Astrocyte (in vitro differentiated cells and primary cell): ENCODE measurements around the gene DCDC2C. TPM values are rescaled to one million over a fixed set of nuclear protein-coding genes. Genes with fewer than 3 reads are reported as not detected.

Source experiments
- DNase-seq: peaks from one replicate; pipeline ENCODE4 v3.0.0-alpha.2; 2010; ENCODE audit warnings: low read depth
- FAIRE-seq: peaks from 2 replicates; lab custom pipeline; 2011; peaks lifted over from hg19 to GRCh38; lab: Jason Lieb, UNC
- H2AFZ ChIP-seq: 2 replicates; pipeline ENCODE4 v1.6.0; 2012; ENCODE audit warnings: low read depth, low read length, inconsistent platforms
- H3K27ac ChIP-seq: 2 replicates; pipeline ENCODE4 v1.5.1; 2011; ENCODE audit warnings: low read depth, low read length, inconsistent platforms
- H3K27me3 ChIP-seq: 2 replicates; pipeline ENCODE4 v1.6.0; 2011; ENCODE audit warnings: low read length, inconsistent platforms; ENCODE audit not compliant: insufficient read depth
- H3K36me3 ChIP-seq: 2 replicates; pipeline ENCODE4 v1.5.1; 2011; ENCODE audit warnings: low read length, inconsistent platforms; ENCODE audit not compliant: insufficient read depth
- H3K4me1 ChIP-seq: 2 replicates; pipeline ENCODE4 v1.5.1; 2011; ENCODE audit warnings: low read length, inconsistent platforms; ENCODE audit not compliant: insufficient read depth
- H3K4me2 ChIP-seq: 2 replicates; pipeline ENCODE4 v1.6.0; 2012; ENCODE audit warnings: low read length, inconsistent platforms
- H3K4me3 ChIP-seq: 2 replicates; pipeline ENCODE4 v1.5.1; 2011; ENCODE audit warnings: low read depth, mild to moderate bottlenecking, low read length, inconsistent platforms; ENCODE audit not compliant: insufficient read depth
- H3K79me2 ChIP-seq: 2 replicates; pipeline ENCODE4 v1.6.0; 2012; ENCODE audit warnings: mild to moderate bottlenecking, low read length, inconsistent platforms; ENCODE audit not compliant: insufficient read depth
- H3K9ac ChIP-seq: 2 replicates; pipeline ENCODE4 v1.6.0; 2012; ENCODE audit warnings: mild to moderate bottlenecking, low read length, inconsistent platforms
- H3K9me3 ChIP-seq: 2 replicates; pipeline ENCODE4 v1.5.1; 2012; ENCODE audit warnings: low read depth, mild to moderate bottlenecking, low read length, inconsistent platforms; ENCODE audit not compliant: insufficient read depth
- H4K20me1 ChIP-seq: 2 replicates; pipeline ENCODE4 v1.6.0; 2012; ENCODE audit warnings: low read length, inconsistent platforms; ENCODE audit not compliant: insufficient read depth
- H3K27ac Mint-ChIP-seq: one replicate; pipeline ENCODE4 v1.8.0; 2021; ENCODE audit warnings: mild to moderate bottlenecking, mixed read lengths; ENCODE audit not compliant: unreplicated experiment
- H3K27me3 Mint-ChIP-seq: one replicate; pipeline ENCODE4 v1.8.0; 2021; ENCODE audit warnings: low read depth, mixed read lengths; ENCODE audit not compliant: unreplicated experiment
- H3K36me3 Mint-ChIP-seq: one replicate; pipeline ENCODE4 v1.8.0; 2021; ENCODE audit warnings: low read depth, mixed read lengths; ENCODE audit not compliant: unreplicated experiment
- H3K4me1 Mint-ChIP-seq: one replicate; pipeline ENCODE4 v1.8.0; 2021; ENCODE audit warnings: low read depth, mixed read lengths; ENCODE audit not compliant: unreplicated experiment
- H3K4me3 Mint-ChIP-seq: one replicate; pipeline ENCODE4 v1.8.0; 2021; ENCODE audit warnings: mild to moderate bottlenecking, moderate library complexity, mixed read lengths; ENCODE audit not compliant: unreplicated experiment
- H3K9me3 Mint-ChIP-seq: one replicate; pipeline ENCODE4 v1.8.0; 2021; ENCODE audit warnings: mild to moderate bottlenecking, mixed read lengths; ENCODE audit not compliant: unreplicated experiment
- EZH2 ChIP-seq: IDR thresholded peaks from 2 replicates; pipeline ENCODE4 v1.6.1; 2012; ENCODE audit warnings: mild to moderate bottlenecking, low read length, inconsistent platforms; ENCODE audit not compliant: insufficient read depth
- total RNA-seq: library from RNA; stranded (reverse); gene quantifications from 2 replicates; pipeline ENCODE4 v1.2.1, GENCODE V29; 2021
- TF ChIP-seq, protein P1 (sequence below): IDR thresholded peaks from 2 replicates; pipeline ENCODE4 v1.5.1; 2011; ENCODE audit warnings: low read depth, mild to moderate bottlenecking, inconsistent platforms, low read length, moderate library complexity; ENCODE audit not compliant: insufficient read depth

DCDC2C gene
- total RNA-seq, 1 donor from 2014 or later: not detected

DNA sequence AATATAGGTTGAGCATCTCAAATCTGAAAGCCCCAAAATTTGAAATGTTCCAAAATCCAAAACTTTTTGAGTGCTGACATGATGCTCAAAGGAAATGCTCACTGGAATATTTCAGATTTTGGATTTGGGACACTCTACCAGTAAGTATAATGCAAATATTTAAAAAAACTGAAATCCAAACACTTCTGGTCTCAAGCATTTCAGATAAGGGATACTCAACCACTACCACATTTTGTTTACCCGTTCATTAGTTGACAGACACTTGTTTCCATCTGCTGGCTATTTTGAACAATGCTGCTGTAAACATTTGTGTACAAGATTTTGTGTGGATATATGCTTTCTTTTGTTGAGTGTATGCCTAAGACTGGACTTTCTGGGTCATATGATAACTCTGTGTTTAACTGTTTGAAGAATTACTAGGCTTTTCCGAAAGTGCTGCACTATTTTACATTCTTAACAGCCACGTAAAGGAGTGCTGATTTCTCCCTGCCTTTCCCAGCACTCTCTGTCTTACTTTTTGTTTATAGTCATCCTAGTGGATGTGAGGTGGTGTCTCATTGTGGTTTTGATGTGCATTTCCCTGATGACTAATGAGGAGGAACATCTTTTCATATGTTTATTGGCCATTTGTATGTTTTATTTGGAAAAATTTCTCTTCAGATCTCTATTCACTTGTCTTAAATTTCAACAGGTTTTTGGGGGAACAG lies 19.5 kb upstream of the DCDC2C start:
- Mint-ChIP-seq H3K27ac (no peak overlapping the region), H3K36me3 (no peaks in the 10 kb centered on the region), H3K27me3 (peaks cover 4% of the 10 kb centered on the region), H3K9me3 (peaks cover 3% of the 10 kb centered on the region), H3K4me3 (no peak overlapping the region), H3K4me1 (no peaks in the 10 kb centered on the region)
- FAIRE-seq (no peak), DNase-seq (no peak)
- H3K27ac ChIP-seq: no peak overlapping the region
- no peaks in the 10 kb centered on the region for H3K27me3 ChIP-seq
- no peaks in the 10 kb centered on the region for H3K79me2 ChIP-seq
- H3K36me3 ChIP-seq: no peaks in the 10 kb centered on the region
- H3K9me3 ChIP-seq: no peaks in the 10 kb centered on the region
- no peak overlapping the region for H2AFZ ChIP-seq
- no peaks in the 10 kb centered on the region for H4K20me1 ChIP-seq
- no peak overlapping the region for H3K4me3 ChIP-seq
- no peak overlapping the region for H3K4me2 ChIP-seq
- TF ChIP-seq EZH2: no peak
- TF ChIP-seq, protein P1, sequence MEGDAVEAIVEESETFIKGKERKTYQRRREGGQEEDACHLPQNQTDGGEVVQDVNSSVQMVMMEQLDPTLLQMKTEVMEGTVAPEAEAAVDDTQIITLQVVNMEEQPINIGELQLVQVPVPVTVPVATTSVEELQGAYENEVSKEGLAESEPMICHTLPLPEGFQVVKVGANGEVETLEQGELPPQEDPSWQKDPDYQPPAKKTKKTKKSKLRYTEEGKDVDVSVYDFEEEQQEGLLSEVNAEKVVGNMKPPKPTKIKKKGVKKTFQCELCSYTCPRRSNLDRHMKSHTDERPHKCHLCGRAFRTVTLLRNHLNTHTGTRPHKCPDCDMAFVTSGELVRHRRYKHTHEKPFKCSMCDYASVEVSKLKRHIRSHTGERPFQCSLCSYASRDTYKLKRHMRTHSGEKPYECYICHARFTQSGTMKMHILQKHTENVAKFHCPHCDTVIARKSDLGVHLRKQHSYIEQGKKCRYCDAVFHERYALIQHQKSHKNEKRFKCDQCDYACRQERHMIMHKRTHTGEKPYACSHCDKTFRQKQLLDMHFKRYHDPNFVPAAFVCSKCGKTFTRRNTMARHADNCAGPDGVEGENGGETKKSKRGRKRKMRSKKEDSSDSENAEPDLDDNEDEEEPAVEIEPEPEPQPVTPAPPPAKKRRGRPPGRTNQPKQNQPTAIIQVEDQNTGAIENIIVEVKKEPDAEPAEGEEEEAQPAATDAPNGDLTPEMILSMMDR: no peak
- H3K4me1 ChIP-seq: no peaks in the 10 kb centered on the region
- H3K9ac ChIP-seq: no peak overlapping the region

GRCh38 chr2:3689998-3690748 lies 13.2 kb upstream of the DCDC2C start:
- H3K36me3 ChIP-seq: no peaks in the 10 kb centered on the region
- peaks cover 4% of the 10 kb centered on the region for H3K9me3 Mint-ChIP-seq
- FAIRE-seq: no peak
- no peaks in the 10 kb centered on the region for H4K20me1 ChIP-seq
- H3K4me3 Mint-ChIP-seq: no peak overlapping the region
- H3K27ac ChIP-seq: no peak overlapping the region
- H3K4me1 Mint-ChIP-seq: no peaks in the 10 kb centered on the region
- no peaks in the 10 kb centered on the region for H3K4me1 ChIP-seq
- peaks cover 2% of the 10 kb centered on the region for H3K27me3 ChIP-seq
- TF ChIP-seq, protein P1: no peak
- no peak for TF ChIP-seq EZH2
- no peaks in the 10 kb centered on the region for H3K9me3 ChIP-seq
- H2AFZ ChIP-seq: no peak overlapping the region
- no peak for DNase-seq
- no peaks in the 10 kb centered on the region for H3K36me3 Mint-ChIP-seq
- H3K79me2 ChIP-seq: no peaks in the 10 kb centered on the region
- H3K4me2 ChIP-seq: no peak overlapping the region
- peaks cover 8% of the 10 kb centered on the region for H3K27me3 Mint-ChIP-seq
- H3K27ac Mint-ChIP-seq: no peak overlapping the region
- H3K4me3 ChIP-seq: no peak overlapping the region
- H3K9ac ChIP-seq: no peak overlapping the region

- Histone ChIP-seq H3K27ac (no peak overlapping the region), H3K9ac (no peak overlapping the region), H3K4me1 (no peaks in the 10 kb centered on the region), H3K79me2 (no peaks in the 10 kb centered on the region), H2AFZ (no peak overlapping the region), H3K4me3 (no peak overlapping the region), H3K9me3 (no peaks in the 10 kb centered on the region), H4K20me1 (no peaks in the 10 kb centered on the region), H3K4me2 (no peak overlapping the region), H3K36me3 (no peaks in the 10 kb centered on the region), H3K27me3 (peaks cover 2% of the 10 kb centered on the region)
- H3K36me3 Mint-ChIP-seq: no peaks in the 10 kb centered on the region
- no peak overlapping the region for H3K4me3 Mint-ChIP-seq
- TF ChIP-seq, protein P1: peak; percentile 51
- no peak for TF ChIP-seq EZH2
- DNase-seq (no peak), FAIRE-seq (no peak)
- no peak overlapping the region for H3K27ac Mint-ChIP-seq
- H3K27me3 Mint-ChIP-seq: peaks cover 6% of the 10 kb centered on the region
- no peaks in the 10 kb centered on the region for H3K4me1 Mint-ChIP-seq
- H3K9me3 Mint-ChIP-seq: peaks cover 4% of the 10 kb centered on the region
Observed at GRCh38 chr2:3692375-3692774, 11.0 kb upstream of the DCDC2C start.
